HG02610 (cell line): Measurements from ENCODE around the gene PROC.
"Not testable (repeated sequence)": the region's sequence is repeated elsewhere in the genome, so short reads cannot be mapped to it uniquely, and the experiment has no call there.

Experiments
- ATAC-seq: cut with Tn5 transposase; IDR thresholded peaks from one replicate; pipeline ENCODE4 v1.9.1; 2021; ENCODE audit warnings: mild to moderate bottlenecking, moderate library complexity; ENCODE audit not compliant: unreplicated experiment

The PROC gene

DNA sequence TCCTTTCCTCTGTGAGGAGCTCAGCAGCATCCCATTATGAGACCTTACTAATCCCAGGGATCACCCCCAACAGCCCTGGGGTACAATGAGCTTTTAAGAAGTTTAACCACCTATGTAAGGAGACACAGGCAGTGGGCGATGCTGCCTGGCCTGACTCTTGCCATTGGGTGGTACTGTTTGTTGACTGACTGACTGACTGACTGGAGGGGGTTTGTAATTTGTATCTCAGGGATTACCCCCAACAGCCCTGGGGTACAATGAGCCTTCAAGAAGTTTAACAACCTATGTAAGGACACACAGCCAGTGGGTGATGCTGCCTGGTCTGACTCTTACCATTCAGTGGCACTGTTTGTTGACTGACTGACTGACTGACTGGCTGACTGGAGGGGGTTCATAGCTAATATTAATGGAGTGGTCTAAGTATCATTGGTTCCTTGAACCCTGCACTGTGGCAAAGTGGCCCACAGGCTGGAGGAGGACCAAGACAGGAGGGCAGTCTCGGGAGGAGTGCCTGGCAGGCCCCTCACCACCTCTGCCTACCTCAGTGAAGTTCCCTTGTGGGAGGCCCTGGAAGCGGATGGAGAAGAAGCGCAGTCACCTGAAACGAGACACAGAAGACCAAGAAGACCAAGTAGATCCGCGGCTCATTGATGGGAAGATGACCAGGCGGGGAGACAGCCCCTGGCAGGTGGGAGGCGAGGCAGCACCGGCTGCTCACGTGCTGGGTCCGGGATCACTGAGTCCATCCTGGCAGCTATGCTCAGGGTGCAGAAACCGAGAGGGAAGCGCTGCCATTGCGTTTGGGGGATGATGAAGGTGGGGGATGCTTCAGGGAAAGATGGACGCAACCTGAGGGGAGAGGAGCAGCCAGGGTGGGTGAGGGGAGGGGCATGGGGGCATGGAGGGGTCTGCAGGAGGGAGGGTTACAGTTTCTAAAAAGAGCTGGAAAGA is 7.6 kb downstream of the PROC start:
- no peak for ATAC-seq

DNA sequence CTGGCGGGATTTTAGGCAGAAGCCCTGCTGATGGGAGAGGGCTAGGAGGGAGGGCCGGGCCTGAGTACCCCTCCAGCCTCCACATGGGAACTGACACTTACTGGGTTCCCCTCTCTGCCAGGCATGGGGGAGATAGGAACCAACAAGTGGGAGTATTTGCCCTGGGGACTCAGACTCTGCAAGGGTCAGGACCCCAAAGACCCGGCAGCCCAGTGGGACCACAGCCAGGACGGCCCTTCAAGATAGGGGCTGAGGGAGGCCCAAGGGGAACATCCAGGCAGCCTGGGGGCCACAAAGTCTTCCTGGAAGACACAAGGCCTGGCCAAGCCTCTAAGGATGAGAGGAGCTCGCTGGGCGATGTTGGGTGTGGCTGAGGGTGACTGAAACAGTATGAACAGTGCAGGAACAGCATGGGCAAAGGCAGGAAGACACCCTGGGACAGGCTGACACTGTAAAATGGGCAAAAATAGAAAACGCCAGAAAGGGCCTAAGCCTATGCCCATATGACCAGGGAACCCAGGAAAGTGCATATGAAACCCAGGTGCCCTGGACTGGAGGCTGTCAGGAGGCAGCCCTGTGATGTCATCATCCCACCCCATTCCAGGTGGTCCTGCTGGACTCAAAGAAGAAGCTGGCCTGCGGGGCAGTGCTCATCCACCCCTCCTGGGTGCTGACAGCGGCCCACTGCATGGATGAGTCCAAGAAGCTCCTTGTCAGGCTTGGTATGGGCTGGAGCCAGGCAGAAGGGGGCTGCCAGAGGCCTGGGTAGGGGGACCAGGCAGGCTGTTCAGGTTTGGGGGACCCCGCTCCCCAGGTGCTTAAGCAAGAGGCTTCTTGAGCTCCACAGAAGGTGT is 8.5 kb downstream of the PROC start:
- ATAC-seq: no peak

DNA sequence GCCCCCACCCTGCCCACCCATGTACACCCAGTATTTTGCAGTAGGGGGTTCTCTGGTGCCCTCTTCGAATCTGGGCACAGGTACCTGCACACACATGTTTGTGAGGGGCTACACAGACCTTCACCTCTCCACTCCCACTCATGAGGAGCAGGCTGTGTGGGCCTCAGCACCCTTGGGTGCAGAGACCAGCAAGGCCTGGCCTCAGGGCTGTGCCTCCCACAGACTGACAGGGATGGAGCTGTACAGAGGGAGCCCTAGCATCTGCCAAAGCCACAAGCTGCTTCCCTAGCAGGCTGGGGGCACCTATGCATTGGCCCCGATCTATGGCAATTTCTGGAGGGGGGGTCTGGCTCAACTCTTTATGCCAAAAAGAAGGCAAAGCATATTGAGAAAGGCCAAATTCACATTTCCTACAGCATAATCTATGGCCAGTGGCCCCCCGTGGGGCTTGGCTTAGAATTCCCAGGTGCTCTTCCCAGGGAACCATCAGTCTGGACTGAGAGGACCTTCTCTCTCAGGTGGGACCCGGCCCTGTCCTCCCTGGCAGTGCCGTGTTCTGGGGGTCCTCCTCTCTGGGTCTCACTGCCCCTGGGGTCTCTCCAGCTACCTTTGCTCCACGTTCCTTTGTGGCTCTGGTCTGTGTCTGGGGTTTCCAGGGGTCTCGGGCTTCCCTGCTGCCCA is 9.3 kb downstream of the PROC start:
- ATAC-seq: no peak

- ATAC-seq: no peak
Measured at GRCh38 chr2:127428057-127428814, 10.0 kb downstream of the PROC start.

DNA sequence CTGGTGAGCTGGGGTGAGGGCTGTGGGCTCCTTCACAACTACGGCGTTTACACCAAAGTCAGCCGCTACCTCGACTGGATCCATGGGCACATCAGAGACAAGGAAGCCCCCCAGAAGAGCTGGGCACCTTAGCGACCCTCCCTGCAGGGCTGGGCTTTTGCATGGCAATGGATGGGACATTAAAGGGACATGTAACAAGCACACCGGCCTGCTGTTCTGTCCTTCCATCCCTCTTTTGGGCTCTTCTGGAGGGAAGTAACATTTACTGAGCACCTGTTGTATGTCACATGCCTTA is 10.5 kb downstream of the PROC start:
- ATAC-seq: no peak

DNA sequence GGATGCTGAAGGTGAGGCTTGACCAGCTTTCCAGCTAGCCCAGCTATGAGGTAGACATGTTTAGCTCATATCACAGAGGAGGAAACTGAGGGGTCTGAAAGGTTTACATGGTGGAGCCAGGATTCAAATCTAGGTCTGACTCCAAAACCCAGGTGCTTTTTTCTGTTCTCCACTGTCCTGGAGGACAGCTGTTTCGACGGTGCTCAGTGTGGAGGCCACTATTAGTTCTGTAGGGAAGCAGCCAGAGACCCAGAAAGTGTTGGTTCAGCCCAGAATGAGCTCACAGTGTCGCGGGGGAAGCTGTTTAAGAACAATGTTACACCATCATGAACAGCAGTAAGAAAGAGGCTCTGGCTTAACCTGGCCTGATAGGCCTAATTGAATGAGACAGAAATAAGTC is 11.1 kb downstream of the PROC start:
- no peak for ATAC-seq

- no peak for ATAC-seq
Measured at GRCh38 chr2:127429844-127430425, 11.7 kb downstream of the PROC start.

DNA sequence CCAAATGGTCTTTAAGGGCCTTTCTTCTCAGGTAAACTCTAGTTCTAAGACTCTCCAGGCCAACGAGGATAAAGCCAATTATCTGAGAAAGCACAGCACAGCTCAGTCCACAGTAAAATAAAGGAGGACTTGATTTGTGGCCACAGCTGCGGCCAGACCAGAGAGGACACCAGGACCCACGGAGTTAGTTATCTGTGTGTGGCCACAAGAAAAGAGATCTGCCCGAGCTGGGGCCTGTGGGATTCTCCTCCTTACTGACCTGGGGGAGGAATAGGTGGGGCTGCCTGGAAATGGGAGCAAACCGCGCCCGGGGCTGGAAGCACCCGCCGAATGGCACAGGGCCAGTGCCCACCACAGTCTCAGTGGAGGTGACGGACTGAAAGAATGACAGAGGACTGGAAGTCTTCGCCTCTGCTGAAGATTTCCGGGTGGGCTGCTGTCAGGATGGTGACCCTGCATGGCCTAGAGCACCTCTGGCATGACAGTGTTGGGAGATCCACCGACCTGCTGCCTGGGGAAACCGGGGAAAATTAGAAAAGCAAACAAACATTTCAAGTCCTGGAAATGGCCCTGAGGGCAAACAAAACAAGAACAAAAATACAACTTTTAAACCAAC is 13.3 kb downstream of the PROC start:
- no peak for ATAC-seq

GRCh38 chr2:127434515-127434914 is 16.3 kb downstream of the PROC start:
- ATAC-seq: no peak

DNA sequence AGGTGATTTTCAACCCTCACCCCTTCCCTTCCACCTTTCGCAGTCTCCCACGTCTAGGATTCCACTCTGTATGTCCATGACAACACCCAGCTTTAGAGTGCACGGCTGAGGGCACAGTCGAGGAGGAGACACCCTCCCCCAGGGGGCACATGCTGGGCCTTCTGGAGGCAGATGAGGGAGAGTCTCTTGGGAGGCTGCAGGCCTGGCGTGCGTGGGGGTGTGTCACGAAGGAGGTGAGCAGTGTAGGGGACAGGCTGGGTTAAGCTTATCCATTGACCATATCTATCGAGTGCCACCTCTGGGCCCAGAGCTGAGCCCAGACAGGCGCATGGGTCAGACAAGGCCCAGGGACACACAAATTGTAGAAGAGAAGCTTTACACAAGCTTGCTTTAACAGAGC is 18.8 kb downstream of the PROC start:
- ATAC-seq: no peak

- no peak for ATAC-seq
Measured at GRCh38 chr2:127437781-127438726, 19.8 kb downstream of the PROC start.

DNA sequence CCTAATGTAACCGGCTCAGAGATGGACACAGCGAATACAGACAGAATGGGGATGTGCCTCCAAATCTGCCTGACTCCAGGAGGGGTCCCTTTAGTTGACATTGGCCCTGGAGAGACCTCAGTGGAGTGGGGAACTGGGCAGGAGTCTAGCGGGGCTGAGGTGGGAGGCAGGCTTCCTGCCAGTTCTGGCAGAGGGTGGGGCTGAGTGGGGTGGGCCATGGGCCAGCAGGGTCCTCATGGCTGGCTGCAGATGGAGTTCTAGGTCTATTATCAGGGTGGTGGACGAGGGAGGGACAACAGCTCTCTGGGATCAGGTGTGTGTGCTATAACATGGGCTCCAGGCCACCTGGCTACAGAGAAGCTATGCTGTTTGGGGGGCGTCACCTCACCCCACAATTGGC is 21.1 kb downstream of the PROC start:
- ATAC-seq: no peak

DNA sequence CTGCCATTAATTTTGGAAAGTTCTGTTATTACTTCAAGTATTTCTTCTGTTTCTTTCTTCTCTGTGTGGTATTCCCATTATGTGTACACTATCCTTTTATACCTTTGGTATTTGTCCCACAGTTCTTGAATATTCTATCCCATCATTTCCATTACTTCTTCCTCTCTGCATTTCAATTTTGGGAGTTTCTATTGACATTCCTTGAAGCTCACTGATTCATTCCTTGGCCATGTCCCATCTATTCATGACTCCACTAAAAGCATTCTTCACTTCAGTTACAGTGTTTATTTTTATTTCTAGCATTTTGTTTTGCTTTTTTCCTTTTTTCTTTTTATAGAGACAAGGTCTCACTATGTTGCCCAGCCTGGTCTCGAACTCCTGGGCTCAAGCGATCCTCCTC is 30.3 kb downstream of the PROC start:
- ATAC-seq: no peak

- no peak for ATAC-seq
Measured at GRCh38 chr2:127449414-127449813, 31.2 kb downstream of the PROC start.

- no peak for ATAC-seq
Measured at GRCh38 chr2:127449898-127450297, 31.7 kb downstream of the PROC start.

DNA sequence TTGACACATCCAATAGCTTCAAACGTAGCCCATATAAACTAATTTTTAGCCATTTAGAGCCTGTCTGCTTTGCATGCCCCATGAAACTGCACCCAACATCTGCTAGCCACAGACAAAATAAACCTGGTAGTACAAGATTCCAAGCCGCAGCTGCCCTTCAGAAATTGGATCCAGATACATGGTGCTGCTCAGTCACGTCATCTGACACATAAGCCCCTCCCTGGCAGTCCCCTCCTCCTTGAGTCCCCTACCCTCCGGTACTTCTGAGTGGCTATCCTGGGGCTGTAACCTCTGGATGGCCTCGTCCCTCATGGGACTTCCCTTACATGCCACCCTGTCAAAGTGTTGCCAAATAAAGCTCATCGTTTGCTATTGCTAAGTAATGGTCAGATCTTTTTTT is 33.8 kb downstream of the PROC start:
- ATAC-seq: no peak

- ATAC-seq: not testable (repeated sequence)
Measured at GRCh38 chr2:127452423-127452822, 34.2 kb downstream of the PROC start.

DNA sequence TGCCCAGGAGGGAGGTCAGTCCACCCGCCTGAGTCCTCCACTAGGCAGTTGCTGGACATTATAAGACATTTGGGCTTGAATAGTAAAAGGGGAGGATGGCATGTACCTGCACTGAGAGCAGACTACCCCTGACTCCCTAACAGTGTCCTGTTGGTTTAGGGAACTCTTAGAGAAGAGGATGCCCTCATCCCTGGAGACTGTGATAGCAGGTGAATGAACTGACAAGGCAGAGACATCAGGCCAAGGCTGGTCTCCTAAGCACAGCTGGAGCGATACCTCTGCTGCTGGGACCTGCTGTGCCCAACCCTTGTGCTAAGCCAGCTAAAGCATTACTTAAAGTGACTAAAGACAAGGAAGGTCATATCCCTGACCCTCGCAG is 34.8 kb downstream of the PROC start:
- ATAC-seq: no peak
